ENCODE data around the gene AKAP8L.

AKAP8L gene

DNA sequence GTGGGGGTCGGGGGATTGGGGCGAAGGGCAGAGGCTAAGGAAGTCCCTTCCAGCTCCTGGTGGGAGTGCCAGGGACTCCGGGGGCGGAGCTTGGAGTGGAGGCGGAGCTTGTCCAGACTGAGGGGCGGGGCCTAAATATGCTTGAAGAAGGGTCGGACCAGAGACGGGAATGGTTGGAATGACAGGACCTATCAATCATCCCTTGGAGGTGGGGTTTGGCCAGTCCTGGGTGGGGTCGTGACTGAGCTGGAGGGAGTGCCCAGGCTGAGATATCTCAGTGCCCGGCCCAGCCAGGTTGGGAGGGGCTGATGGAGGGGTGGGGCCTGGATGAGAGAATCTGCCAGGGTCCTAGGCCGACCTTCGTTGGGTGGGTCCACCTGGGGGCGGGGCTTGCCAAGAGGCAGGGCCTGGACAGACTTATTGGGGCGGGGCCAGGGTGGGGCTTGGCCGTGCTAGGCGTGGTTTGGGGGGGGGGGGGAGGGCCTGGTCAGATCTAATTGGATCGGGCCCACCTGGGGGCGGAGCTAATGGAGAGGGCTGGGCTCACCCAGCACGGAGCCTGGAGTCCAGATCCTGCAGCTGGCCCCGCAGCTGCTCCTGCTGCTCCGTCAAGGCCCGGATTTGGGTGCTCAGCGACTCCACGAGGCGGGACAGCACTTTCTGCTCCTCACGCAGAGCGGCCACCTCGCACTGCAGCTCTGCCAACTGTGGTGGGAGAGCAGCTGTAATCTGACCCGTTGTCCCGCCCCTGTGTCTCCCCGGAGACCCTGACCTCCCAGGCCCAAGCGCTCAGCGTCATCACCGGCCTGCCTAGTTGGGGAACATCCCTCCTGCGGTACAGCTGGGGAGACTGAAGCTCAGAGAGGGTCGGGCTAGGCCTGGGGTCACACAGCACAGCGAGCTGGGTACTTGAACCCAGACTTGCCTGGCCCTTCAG, 33.6 kb upstream of the AKAP8L start:
- H3K27me3 Mint-ChIP-seq, result no peaks in the 10 kb centered on the region
- ATAC-seq, result no peak
- no peak overlapping the region for H3K4me3 Mint-ChIP-seq
- peaks cover 4% of the 10 kb centered on the region for H3K9me3 Mint-ChIP-seq
- peaks cover 26% of the 10 kb centered on the region for H3K4me1 Mint-ChIP-seq
- no peak overlapping the region for H3K27ac Mint-ChIP-seq
- peaks cover 56% of the 10 kb centered on the region for H3K36me3 Mint-ChIP-seq

DNA sequence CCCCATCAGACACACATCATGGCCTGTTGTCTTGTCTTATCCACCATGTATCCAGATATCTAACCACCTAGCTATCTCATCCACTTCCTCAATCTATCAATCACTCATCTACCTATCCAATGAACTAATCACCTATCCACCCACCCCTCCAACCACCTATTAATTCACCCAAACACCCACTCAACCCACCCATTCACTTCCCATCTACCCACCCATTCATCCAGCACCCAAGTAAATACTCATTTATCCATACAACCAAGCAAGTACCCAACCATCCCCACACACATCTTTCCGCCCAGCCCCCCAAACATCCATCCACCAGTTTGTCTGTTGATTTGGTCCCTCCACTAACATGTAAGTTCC, 31.7 kb upstream of the AKAP8L start:
- Mint-ChIP-seq H3K4me1 (peaks cover 32% of the 10 kb centered on the region), H3K36me3 (peaks cover 45% of the 10 kb centered on the region), H3K4me3 (peak overlapping the region; percentile 74), H3K27me3 (no peaks in the 10 kb centered on the region), H3K27ac (peak overlapping the region; percentile 61), H3K9me3 (peaks cover 4% of the 10 kb centered on the region)
- ATAC-seq, result no peak

DNA sequence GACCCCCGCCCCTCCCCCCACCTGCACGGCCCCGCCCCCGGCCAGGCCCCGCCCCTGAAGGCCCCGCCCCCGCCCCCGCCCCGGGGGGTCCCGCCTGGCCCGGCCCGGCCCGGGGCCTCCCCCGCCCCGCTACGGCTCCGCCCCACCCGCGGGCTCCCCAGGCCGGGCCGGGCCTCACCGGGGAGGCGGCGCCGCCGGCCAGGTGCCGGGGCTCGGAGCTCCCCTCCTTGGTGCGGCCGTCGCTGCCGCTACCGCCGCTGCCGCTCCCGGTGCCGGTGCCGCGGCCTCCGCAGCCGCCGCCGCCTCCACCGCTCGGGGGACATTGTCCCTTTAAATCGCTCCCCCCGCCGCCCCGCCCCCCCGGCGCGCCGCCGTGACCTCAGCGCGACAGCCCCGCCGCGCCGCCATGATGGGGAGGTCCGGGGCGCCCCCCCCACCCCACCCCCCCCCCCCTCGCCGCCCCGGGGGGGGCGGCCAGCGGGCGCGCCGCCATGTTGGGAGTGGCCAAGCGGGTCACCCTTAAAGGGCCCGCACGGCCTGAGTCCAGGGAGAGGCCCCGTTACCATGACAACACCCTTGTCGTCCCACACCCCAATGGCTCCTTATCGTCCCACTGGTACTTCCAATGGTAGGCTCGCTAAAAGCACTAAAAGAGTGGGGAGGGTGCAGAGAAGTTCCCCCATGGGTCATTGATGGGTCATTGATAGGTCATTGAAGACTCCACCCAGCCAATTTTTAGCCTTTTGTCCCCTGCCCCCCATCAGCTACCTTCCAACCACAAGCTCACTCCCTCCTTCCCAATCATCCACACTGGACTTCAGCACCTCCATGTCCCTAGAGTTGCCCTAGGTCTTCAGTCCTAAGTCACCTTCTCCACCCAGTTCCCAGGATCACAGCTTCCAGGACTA, 31.1 kb upstream of the AKAP8L start, which contains the start of gene WIZ:
TSS of gene WIZ (minus strand) at position 337 of the 908 bp plus-strand sequence. CDS start 1,649 bp downstream, outside the sequence.
- Mint-ChIP-seq H3K9me3 (peaks cover 4% of the 10 kb centered on the region), H3K4me1 (peaks cover 27% of the 10 kb centered on the region), H3K36me3 (peaks cover 38% of the 10 kb centered on the region), H3K27me3 (no peaks in the 10 kb centered on the region), H3K27ac (peak within 1 kb of the TSS; percentile 61), H3K4me3 (peak within 1 kb of the TSS; percentile 75)
- peak; percentile 81 for ATAC-seq

DNA sequence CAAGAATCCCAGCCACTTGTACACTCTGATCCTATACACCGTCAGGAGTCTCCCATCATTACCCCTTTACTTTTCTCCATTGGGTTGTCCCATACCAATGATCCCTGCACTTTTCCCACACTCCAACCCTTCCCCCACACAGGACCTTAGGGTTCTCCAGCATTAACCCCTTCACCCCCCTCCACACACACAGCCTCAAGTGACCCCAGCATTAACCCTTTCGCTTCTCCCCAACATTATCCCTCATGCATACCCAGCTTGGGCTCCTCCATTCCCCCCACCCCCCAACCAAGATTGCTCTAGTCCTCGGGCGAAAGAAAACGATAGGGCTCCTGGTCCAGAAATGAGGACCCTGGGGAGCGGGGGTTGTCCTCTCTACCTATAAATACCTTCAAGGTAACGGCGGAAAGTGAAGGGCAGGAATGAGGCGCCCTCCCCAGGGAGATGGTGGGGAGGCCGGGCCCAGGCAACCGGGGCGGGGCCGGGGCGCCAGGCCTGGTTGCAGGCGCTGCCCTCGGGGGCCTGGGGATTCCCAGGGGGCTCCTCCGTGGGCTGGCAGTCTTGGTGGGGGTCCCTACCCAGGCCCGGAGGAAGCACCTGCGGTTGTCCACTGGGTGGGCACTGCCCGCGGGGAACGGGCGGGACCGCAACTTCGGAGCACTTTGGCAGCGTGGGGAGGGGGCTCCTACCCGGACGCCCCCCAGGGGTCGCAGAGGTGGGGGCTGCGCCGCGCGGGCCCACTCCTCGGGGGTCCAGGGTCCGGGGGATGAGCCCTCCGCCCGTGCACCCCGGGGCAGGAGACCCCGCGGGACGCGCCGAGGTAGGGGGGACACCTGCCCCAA, 30.2 kb upstream of the AKAP8L start:
- Mint-ChIP-seq H3K4me1 (peaks cover 27% of the 10 kb centered on the region), H3K27ac (peak overlapping the region; percentile 61)
- peak; percentile 60 for ATAC-seq

DNA sequence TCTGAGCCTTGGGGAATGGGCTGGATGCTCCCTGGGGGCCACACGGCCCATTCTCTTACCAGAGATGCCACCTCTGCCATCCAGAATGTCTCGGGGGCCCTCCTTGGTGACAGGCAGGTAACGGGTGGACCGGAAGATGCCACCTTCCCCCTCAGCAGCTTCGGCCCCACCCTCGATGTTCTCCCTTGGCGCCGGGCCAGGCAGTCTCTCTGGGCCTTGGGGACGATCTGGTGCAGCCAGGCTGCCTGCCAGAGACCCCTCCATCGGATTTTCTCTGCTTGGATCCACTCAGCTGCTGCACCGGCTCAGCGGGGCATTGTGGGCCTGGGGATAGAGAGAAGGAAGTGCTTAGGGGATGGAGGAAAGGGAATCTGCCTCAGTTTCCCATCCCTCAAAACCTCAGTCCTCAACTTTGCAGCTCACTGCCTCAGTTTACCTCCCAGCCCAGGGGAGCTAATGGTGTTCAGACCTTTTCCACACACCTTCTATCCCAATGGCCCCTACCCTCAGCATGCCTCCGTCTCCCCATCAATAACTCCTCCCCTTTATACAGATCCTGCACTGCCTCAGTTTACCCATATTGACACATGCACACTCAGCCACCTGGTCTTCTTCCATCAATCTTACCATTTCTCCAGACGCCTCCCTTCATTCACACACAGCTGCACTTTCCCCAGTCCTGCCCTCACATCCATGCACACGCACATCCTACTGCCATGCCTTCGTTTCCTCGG, 29.4 kb upstream of the AKAP8L start:
- no peak for ATAC-seq
- Mint-ChIP-seq H3K4me3 (peak overlapping the region; percentile 75), H3K9me3 (peaks cover 4% of the 10 kb centered on the region), H3K4me1 (peaks cover 27% of the 10 kb centered on the region), H3K27me3 (no peaks in the 10 kb centered on the region), H3K27ac (peak overlapping the region; percentile 61), H3K36me3 (peaks cover 22% of the 10 kb centered on the region)

More for the DNA sequence above, 30.2 kb upstream of the AKAP8L start:
- no peaks in the 10 kb centered on the region for H3K27me3 Mint-ChIP-seq
- peak overlapping the region; percentile 75 for H3K4me3 Mint-ChIP-seq
- peaks cover 4% of the 10 kb centered on the region for H3K9me3 Mint-ChIP-seq
- peaks cover 29% of the 10 kb centered on the region for H3K36me3 Mint-ChIP-seq

DNA sequence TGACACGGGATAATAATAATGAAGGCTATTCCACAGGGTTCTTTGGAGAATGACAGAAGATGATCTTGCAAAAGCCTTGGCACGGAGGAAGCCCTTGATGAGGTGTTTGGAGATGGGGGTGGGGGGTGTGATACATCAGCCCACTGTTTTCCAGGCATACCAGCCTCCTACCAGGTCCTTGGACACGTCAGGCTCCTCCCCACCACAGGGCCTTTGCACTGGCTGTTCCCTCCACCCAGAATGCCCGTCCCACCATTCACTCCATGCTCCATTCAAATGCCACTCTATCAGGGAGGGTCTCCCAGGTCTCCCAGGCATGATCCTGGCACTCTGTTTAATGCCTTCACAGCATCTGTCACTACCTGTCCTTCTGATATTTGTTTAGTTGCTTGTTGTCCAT, 28.3 kb upstream of the AKAP8L start:
- Mint-ChIP-seq H3K27me3 (no peaks in the 10 kb centered on the region), H3K9me3 (peaks cover 4% of the 10 kb centered on the region), H3K4me1 (peaks cover 27% of the 10 kb centered on the region), H3K4me3 (no peak overlapping the region), H3K36me3 (peaks cover 13% of the 10 kb centered on the region), H3K27ac (no peak overlapping the region)
- ATAC-seq, result no peak

DNA sequence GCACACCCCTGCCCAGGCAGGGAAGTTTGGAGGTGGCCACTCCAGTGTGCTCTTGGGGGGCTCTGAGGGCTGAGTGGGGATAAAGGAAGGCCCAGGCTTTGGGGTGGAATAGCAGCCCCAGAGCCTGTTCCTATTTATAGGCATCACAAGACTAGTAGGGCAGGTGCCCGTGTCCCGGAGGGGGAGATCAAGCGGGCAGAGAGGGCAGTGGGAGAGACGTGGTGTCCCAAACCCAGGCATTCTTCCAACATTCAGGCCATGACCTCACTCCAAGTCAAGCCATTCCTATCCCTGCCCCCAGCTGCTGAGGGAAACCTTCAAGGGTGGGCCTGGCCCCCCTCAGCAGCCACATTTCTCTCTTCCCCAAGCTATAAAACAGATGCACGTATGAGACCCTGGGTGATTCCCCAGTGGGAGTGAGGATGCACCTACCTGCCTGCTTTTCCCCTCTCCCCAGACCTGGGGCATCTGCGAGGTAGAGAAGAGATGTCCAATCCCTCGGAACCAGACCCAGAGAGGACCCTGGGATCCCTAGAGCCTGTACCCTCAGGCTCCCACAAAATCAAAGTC, 27.1 kb upstream of the AKAP8L start:
- peaks cover 26% of the 10 kb centered on the region for H3K4me1 Mint-ChIP-seq
- H3K27me3 Mint-ChIP-seq, result no peaks in the 10 kb centered on the region
- no peak overlapping the region for H3K4me3 Mint-ChIP-seq
- H3K36me3 Mint-ChIP-seq, result peaks cover 7% of the 10 kb centered on the region
- peaks cover 4% of the 10 kb centered on the region for H3K9me3 Mint-ChIP-seq
- H3K27ac Mint-ChIP-seq, result no peak overlapping the region
- no peak for ATAC-seq

DNA sequence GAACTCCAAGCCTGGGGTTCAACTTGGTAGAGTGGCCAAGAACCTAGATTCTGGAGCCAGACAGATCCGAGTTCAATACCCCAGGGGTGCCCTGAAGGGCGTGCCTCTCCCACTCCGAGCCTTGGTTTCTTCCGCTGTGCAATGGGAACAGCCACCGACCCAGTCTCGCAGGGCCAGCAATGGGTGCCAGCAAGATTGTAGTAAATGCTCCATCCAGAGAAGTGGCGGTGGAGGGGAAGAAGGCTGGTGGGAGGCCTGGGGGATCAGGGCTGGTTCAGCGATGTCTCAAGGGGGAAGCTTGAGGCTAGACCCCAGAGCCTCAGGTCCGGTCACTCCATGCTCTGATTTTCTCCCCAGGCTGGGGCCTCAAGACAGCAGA, 26.4 kb upstream of the AKAP8L start:
- peaks cover 20% of the 10 kb centered on the region for H3K4me1 Mint-ChIP-seq
- ATAC-seq, result no peak
- H3K9me3 Mint-ChIP-seq, result no peaks in the 10 kb centered on the region
- H3K27ac Mint-ChIP-seq, result no peak overlapping the region
- no peaks in the 10 kb centered on the region for H3K27me3 Mint-ChIP-seq
- peaks cover under 1% of the 10 kb centered on the region for H3K36me3 Mint-ChIP-seq
- H3K4me3 Mint-ChIP-seq, result no peak overlapping the region

DNA sequence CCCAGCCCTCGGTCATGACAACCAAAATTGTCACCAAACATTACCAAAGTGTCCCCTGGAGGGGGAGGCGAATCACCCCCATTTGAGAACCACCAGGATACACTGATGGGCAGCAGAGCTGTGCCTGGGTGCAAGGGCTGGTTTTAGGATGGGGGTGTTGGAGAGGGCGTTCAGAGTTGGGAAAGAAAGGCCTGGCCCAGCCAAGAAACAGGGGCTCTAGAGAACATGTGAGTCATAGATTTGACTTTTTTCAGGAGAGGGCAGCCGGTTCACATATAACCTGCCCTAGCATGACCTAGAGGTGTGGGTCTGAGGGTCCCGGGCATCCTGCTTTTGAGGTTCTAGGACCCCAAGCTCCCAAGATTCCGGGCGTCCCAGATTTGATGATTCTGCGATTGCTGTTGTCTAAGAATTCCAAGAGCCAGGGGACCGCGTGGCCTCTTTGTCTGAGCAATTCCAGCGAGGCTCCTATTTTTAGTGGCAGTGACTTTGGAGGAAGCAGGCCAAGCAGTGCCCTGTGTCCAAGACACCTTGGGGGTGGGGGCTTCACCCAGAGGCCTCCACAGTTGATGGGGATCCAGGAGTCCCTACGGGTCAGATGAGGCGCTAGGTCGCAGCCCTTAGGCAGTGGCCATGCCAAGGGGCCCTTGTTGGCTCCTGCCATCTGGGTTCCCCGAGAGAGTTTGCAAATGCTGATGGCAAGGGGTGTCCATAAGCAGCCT, 25.9 kb upstream of the AKAP8L start:
- peaks cover 17% of the 10 kb centered on the region for H3K4me1 Mint-ChIP-seq

DNA sequence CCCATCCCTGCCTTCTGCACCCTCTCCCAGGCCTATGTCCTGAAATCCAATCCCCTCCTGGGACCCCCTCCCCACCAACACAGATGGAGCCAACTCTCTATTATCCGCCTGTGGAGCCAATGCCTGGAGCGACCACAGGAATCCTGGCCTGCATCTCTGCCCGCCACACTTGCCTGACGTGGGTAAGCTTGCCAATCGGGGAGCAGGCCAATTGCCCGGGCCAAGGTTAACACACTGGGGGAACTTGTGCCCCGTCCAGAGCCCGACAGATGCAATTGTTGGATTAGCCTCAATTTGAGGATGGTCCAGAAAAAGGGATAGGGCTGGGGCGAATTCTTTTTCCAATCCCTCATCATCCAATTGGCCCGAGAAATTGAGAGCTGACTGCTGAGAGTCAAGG, 25.1 kb upstream of the AKAP8L start:
- Mint-ChIP-seq H3K27me3 (no peaks in the 10 kb centered on the region), H3K36me3 (no peaks in the 10 kb centered on the region), H3K4me1 (peaks cover 13% of the 10 kb centered on the region), H3K9me3 (no peaks in the 10 kb centered on the region), H3K4me3 (no peak overlapping the region), H3K27ac (no peak overlapping the region)
- ATAC-seq, result no peak

More for the DNA sequence above, 25.9 kb upstream of the AKAP8L start:
- ATAC-seq, result no peak
- Mint-ChIP-seq H3K4me3 (no peak overlapping the region), H3K27ac (no peak overlapping the region), H3K27me3 (no peaks in the 10 kb centered on the region), H3K9me3 (no peaks in the 10 kb centered on the region), H3K36me3 (no peaks in the 10 kb centered on the region)

DNA sequence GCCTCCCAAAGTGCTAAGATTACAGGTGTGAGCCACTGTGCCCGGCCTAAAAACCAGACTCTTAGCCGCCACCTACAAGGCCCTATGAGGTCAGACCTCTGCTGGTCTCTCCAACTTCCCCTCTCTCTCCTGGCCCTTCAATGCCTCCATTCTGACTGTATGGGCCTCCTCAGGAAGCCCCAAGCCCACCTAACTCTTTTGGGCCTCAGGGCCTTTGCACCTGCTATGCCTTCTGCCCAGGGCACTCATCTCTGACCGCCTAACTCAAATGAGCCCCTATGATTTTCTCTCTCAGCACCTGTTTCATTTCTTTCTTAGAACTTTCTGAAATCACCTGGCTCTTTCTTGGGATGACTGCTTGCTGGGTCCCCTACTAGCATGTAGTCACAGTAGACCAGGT, 24.5 kb upstream of the AKAP8L start:
- Mint-ChIP-seq H3K4me1 (peaks cover 8% of the 10 kb centered on the region), H3K27ac (no peak overlapping the region), H3K9me3 (no peaks in the 10 kb centered on the region), H3K36me3 (no peaks in the 10 kb centered on the region), H3K27me3 (no peaks in the 10 kb centered on the region), H3K4me3 (no peak overlapping the region)
- no peak for ATAC-seq

DNA sequence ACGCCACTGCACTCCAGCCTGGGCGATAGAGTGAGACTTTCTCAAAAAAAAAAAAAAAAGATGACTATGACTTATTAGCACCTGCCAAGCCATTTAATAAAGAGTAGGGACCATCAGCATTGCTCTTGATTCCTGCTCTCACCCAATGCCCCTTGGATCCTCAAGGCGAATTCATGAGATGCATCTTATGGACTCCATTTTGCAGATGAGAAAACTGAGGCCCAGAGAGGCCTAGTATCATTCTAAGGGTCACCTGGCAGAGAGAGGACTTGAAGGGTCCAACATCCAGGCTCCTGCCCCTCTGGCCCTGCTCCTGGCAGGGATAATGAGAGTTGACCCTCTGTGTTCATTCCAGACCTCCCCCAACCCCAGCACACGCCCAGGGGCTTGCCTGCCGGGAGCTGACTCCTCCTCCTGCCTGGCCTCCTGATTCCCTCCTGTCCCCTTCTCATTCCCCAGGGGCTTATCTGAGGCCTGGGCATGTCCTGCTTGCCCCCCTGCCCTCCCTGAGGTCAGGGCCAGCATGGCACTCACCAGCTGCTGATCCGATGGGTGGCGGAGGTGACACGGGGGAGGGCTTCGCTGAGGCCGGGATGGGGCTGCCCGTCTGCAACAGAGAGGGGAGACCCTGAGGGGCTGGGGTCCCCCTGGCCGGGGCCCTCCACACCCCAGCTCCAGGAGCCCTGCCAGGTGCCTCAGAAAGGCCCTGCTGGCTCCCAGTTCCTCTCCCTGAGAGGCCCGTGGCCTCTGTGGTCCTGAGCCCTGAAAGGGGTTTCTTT, 23.5 kb upstream of the AKAP8L start:
- Mint-ChIP-seq H3K9me3 (no peaks in the 10 kb centered on the region), H3K4me3 (no peak overlapping the region), H3K27ac (no peak overlapping the region), H3K27me3 (no peaks in the 10 kb centered on the region), H3K4me1 (peaks cover 6% of the 10 kb centered on the region), H3K36me3 (no peaks in the 10 kb centered on the region)
- no peak for ATAC-seq

DNA sequence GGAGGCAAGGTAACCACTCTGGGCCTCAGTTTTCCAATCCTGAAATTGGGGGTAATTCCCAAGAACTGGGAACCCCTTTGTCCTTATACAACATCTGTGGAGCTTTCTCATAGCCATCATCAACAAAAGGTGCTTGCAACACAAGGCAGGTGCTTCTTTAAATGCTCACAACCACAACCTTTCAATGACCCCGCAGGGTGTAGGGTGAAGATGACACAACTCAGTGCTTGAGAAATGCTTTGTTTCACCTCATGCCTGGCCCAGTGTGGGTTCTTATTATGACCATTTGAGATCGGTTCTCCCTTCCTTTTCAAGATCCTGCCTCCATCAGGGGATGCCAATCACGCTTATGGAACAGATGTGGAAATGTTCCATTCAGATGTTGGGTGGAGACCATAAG, 22.5 kb upstream of the AKAP8L start:
- Mint-ChIP-seq H3K27ac (no peak overlapping the region), H3K9me3 (no peaks in the 10 kb centered on the region), H3K36me3 (no peaks in the 10 kb centered on the region), H3K27me3 (no peaks in the 10 kb centered on the region), H3K4me1 (peaks cover under 1% of the 10 kb centered on the region), H3K4me3 (no peak overlapping the region)
- ATAC-seq, result no peak

Measured in stimulated activated memory B cell treated with anti-CD40 and anti-IgM and Interleukin-4, amounts not matched to agents 10 μg/mL and 1 μg/mL and 100 μg/mL, for 72 hours (primary cell).